A549 (cell line): ENCODE results near the gene UTS2R. TPM values are rescaled to one million over a fixed set of nuclear protein-coding genes. Genes with fewer than 3 reads are reported as not detected.

Experiments
- ATAC-seq, 2 experiments: fragments of 200-7000 bp in 1 of 2; fragments of >200 bp in 1 of 2; cut with Nextera tagmentation in 1 of 2; cut with Tn5 transposase in 1 of 2; 3 replicates each; pipeline versions ENCODE4 v1.8.0 to v1.9.1; 2018 to 2020; ENCODE audit warnings: mild to moderate bottlenecking in 1 of 2, moderate library complexity in 1 of 2
- CTCF ChIA-PET: fragments of 300-600 bp; sonication (Branson Sonifier 250); formaldehyde crosslinking; extraction: SDS; loops from one replicate; lab custom pipeline; 2021; ENCODE audit warnings: antibody characterized with exemption, inconsistent platforms; lab: Yijun Ruan, JAX
- POLR2A ChIA-PET: fragments of 350-600 bp; formaldehyde crosslinking; extraction: SDS; loops from one replicate; lab custom pipeline; 2021; ENCODE audit warnings: antibody characterized with exemption, inconsistent platforms; lab: Yijun Ruan, JAX
- DNase-seq, 2 experiments: peaks; one replicate each; pipeline versions ENCODE4 v3.0.0 to v3.0.0-alpha.2; 2011 to 2016; ENCODE audit warnings: low read depth in 1 of 2, low spot score in 1 of 2
- FAIRE-seq: peaks from 2 replicates; lab custom pipeline; 2011; peaks lifted over from hg19 to GRCh38; lab: Jason Lieb, UNC
- H3K27ac ChIP-seq, 2 experiments: fragments of >200 bp; sonication (Bioruptor Twin); formaldehyde crosslinking; 3 replicates each; pipeline ENCODE4 v1.5.1; 2016 to 2017
- H3K4me1 ChIP-seq: fragments of >200 bp; sonication (Bioruptor Twin); formaldehyde crosslinking; 3 replicates; pipeline ENCODE4 v1.6.1; 2016
- H3K4me2 ChIP-seq: fragments of >200 bp; sonication (Bioruptor Twin); formaldehyde crosslinking; 3 replicates; pipeline ENCODE4 v1.6.1; 2016
- H3K4me3 ChIP-seq: fragments of >200 bp; sonication (Bioruptor Twin); formaldehyde crosslinking; 3 replicates; pipeline ENCODE4 v1.5.1; 2016
- H3K9me3 ChIP-seq: fragments of >200 bp; sonication (Bioruptor Twin); formaldehyde crosslinking; 3 replicates; pipeline ENCODE4 v1.6.1; 2016
- BHLHE40 ChIP-seq: IDR thresholded peaks from 2 replicates; pipeline ENCODE4 v1.6.1; 2012; ENCODE audit warnings: low read depth, low read length, inconsistent platforms
- CBX2 ChIP-seq: fragments of 200-600 bp; sonication (generic); IDR thresholded peaks from 2 replicates; pipeline ENCODE4 v1.6.1; 2016; ENCODE audit warnings: low read depth, mild to moderate bottlenecking, borderline replicate concordance
- CHD2 ChIP-seq: fragments of 150-350 bp; IDR thresholded peaks from 2 replicates; pipeline ENCODE4 v1.6.1; 2014; ENCODE audit warnings: low read length; ENCODE audit not compliant: partially characterized antibody
- EHMT2 ChIP-seq: fragments of 200-600 bp; sonication (generic); IDR thresholded peaks from 2 replicates; pipeline ENCODE4 v1.6.1; 2016; ENCODE audit warnings: antibody characterized with exemption, low read depth, mild to moderate bottlenecking, moderate library complexity
- ELK1 ChIP-seq: fragments of 150-350 bp; IDR thresholded peaks from 2 replicates; pipeline ENCODE4 v1.6.1; 2014; ENCODE audit warnings: low read depth, mild to moderate bottlenecking, low read length
- HES2 ChIP-seq: fragments of >200 bp; sonication (Bioruptor Twin); formaldehyde crosslinking; IDR thresholded peaks from 2 replicates; pipeline ENCODE4 v1.6.1; 2016
- HMGXB4 ChIP-seq: fragments of 250-450 bp; sonication (Bioruptor Pico); IDR thresholded peaks from 2 replicates; pipeline ENCODE4 v1.5.0; 2021; ENCODE audit warnings: mild to moderate bottlenecking, moderate library complexity, borderline replicate concordance
- HOXB5 ChIP-seq: fragments of 250-450 bp; sonication (Bioruptor Pico); IDR thresholded peaks from 2 replicates; pipeline ENCODE4 v1.5.0; 2020; ENCODE audit warnings: mild to moderate bottlenecking, moderate library complexity
- JUN ChIP-seq, 2 experiments: fragments of >200 bp; sonication (Bioruptor Twin); formaldehyde crosslinking; IDR thresholded peaks; 2 replicates in 1 of 2; 3 replicates in 1 of 2; pipeline ENCODE4 v1.6.1; 2016 to 2017
- MAX ChIP-seq: IDR thresholded peaks from 2 replicates; pipeline ENCODE4 v1.6.1; 2012
- NR3C1 ChIP-seq: fragments of >200 bp; sonication (Bioruptor Twin); formaldehyde crosslinking; IDR thresholded peaks from 3 replicates; pipeline ENCODE4 v1.6.1; 2017
- PHF8 ChIP-seq: fragments of 200-600 bp; sonication (generic); IDR thresholded peaks from 2 replicates; pipeline ENCODE4 v1.6.1; 2016; ENCODE audit warnings: low read depth, mild to moderate bottlenecking, antibody characterized with exemption, moderate library complexity, borderline replicate concordance
- POLR2A ChIP-seq: IDR thresholded peaks from 2 replicates; pipeline ENCODE4 v1.6.1; 2012; ENCODE audit warnings: mild to moderate bottlenecking, low read length
- RCOR1 ChIP-seq: fragments of 150-350 bp; IDR thresholded peaks from 2 replicates; pipeline ENCODE4 v1.6.1; 2014; ENCODE audit warnings: antibody characterized with exemption, low read length, low read depth
- TFCP2L1 ChIP-seq: fragments of 250-450 bp; sonication (Bioruptor Pico); IDR thresholded peaks from 2 replicates; pipeline ENCODE4 v1.5.0; 2021; ENCODE audit warnings: mild to moderate bottlenecking
- TP53 ChIP-seq: fragments of 250-450 bp; sonication (Bioruptor Pico); IDR thresholded peaks from 2 replicates; pipeline ENCODE4 v1.5.0; 2021; ENCODE audit warnings: mild to moderate bottlenecking, moderate library complexity
- USF2 ChIP-seq: fragments of 450-650 bp; IDR thresholded peaks from 2 replicates; pipeline ENCODE4 v1.6.1; 2014; ENCODE audit warnings: antibody characterized with exemption
- ZFP36 ChIP-seq: fragments of 450-650 bp; IDR thresholded peaks from 2 replicates; pipeline ENCODE4 v1.6.1; 2014; ENCODE audit warnings: borderline replicate concordance; ENCODE audit not compliant: partially characterized antibody
- WGBS: methylation state at CpG from one replicate; pipeline ENCODE4 v1.1.6; 2017; ENCODE audit errors: missing lambda C conversion rate; 5-methylcytosine and 5-hydroxymethylcytosine counted together
- polyA plus RNA-seq, 4 experiments: library from polyadenylated mRNA; depleted of rRNA in 3 of 4; stranded (reverse); fragments of >200 nt; fragmentation: RNase III in 1 of 4; extraction: RNeasy Plus Mini Kit Qiagen cat#74134 plus additional on column Dnase treatment in 1 of 4; gene quantifications; 2 replicates in 3 of 4; 3 replicates in 1 of 4; pipeline ENCODE4 v1.2.3, GENCODE V29; 2011 to 2017

UTS2R gene
- polyA plus RNA-seq, 2 of the 4 experiments (the other 2 are of a cell fraction) = not detected

GRCh38 chr17:82343560-82343959 is 28.0 kb upstream of the UTS2R start:
- FAIRE-seq (no peak), DNase-seq (no peak), ATAC-seq (no peak)
- H3K9me3 ChIP-seq = no peaks in the 10 kb centered on the region
- POLR2A ChIA-PET = no interaction called here
- H3K4me3 ChIP-seq = no peak overlapping the region
- no peak overlapping the region for H3K27ac ChIP-seq
- WGBS = 93% methylated on average over 5 of the region's 5 CpGs
- H3K4me2 ChIP-seq = no peak overlapping the region
- TF ChIP-seq TP53 (CRISPR knock-in tag) (no peak), RCOR1 (no peak), NR3C1 (no peak), MAX (no peak), BHLHE40 (no peak), CBX2 (no peak), HOXB5 (CRISPR knock-in tag) (no peak), ZFP36 (no peak), POLR2A (no peak), PHF8 (no peak), CHD2 (no peak), TFCP2L1 (no peak), JUN (IDR thresholded peaks at IDR 0.05) (no peak), ELK1 (no peak)
- H3K4me1 ChIP-seq = peaks cover 27% of the 10 kb centered on the region
- CTCF ChIA-PET = interaction anchor here (0.6 to 5.3 kb wide), 13 partner anchors 8 to 208 kb away, joined by 3 to 32 read pairs (median 4); no protein-coding TSS in a partner anchor

- ChIA-PET POLR2A (no interaction called here), CTCF (interaction anchor here (0.6 to 5.3 kb wide), 13 partner anchors 8 to 314 kb away, joined by 3 to 32 read pairs (median 4); no protein-coding TSS in a partner anchor)
- Histone ChIP-seq H3K4me1 (peaks cover 27% of the 10 kb centered on the region), H3K4me2 (no peak overlapping the region), H3K4me3 (no peak overlapping the region), H3K27ac (no peak overlapping the region), H3K9me3 (no peaks in the 10 kb centered on the region)
- no peak for TF ChIP-seq NR3C1
- no peak for TF ChIP-seq USF2
- no peak for TF ChIP-seq HES2
- no peak for TF ChIP-seq EHMT2
- no peak for TF ChIP-seq MAX
- TF ChIP-seq TFCP2L1 = no peak
- TF ChIP-seq HMGXB4 (CRISPR knock-in tag) = no peak
- TF ChIP-seq HOXB5 (CRISPR knock-in tag) = no peak
- TF ChIP-seq RCOR1 = no peak
- WGBS = 79% methylated on average over 18 of the region's 24 CpGs
- FAIRE-seq (no peak), ATAC-seq (no peak), DNase-seq (no peak)
These were observed 27.2 kb upstream of the UTS2R start for GRCh38 chr17:82344175-82344907.
